Measurements from ENCODE around the gene IGF1.

The IGF1 gene

DNA sequence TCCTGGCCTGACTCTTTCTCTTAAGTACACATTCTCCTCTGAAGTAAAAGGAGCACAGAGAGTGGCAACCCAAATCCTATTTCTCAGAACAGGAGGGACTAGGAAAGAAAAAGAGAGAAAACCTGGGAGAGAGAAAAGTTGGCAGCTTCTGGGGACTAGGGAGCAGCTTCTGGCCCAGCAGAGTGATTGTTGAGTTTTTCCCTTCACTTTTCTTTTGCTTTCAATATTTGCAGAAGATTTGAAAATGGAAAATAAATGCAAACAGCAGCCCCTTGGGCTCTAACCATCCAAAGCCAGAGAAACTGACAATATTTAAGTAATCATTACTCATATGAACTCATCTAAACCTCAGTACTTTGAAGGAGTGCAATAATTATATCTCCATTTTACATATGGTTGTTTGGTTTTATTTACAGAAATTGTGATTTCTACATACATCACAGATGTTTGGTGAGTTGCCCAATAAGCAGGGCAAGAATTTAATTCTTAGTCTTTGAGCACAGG lies 28.8 kb upstream of the IGF1 start:
- no peak for DNase-seq

GRCh38 chr12:102508052-102508451 lies 27.7 kb upstream of the IGF1 start:
- no peak overlapping the region for H3K4me2 ChIP-seq (ENCODE audit: insufficient read depth, low read length)
- no peak overlapping the region for H3K27ac ChIP-seq (ENCODE audit: low read length)
- no peaks in the 10 kb centered on the region for H3K36me3 ChIP-seq (ENCODE audit: insufficient read depth, low read length)
- no peaks in the 10 kb centered on the region for H3K4me1 ChIP-seq (ENCODE audit: insufficient read depth, low read length)
- ATAC-seq (ENCODE audit: insufficient read depth, low read depth) (no peak), DNase-seq (no peak)
- H3K79me2 ChIP-seq (ENCODE audit: insufficient read depth, low read length): no peaks in the 10 kb centered on the region
- TF ChIP-seq EZH2 (IDR thresholded peaks at IDR 0.05; ENCODE audit: borderline replicate concordance, low read depth, low read length, severe bottlenecking) (no peak), CTCF (IDR thresholded peaks at IDR 0.05; ENCODE audit: borderline replicate concordance, extremely low read depth, low read length, poor library complexity, severe bottlenecking) (no peak)
- H3K9ac ChIP-seq (ENCODE audit: low read depth, low read length): no peak overlapping the region
- H3K9me3 ChIP-seq (ENCODE audit: insufficient read depth, low read length, severe bottlenecking): no peaks in the 10 kb centered on the region
- H4K20me1 ChIP-seq (ENCODE audit: insufficient read depth, low read length): no peaks in the 10 kb centered on the region
- H3K4me3 ChIP-seq (ENCODE audit: low read depth in 1 of 2, low read length in 2 of 2): no peak overlapping the region
- H2AFZ ChIP-seq (ENCODE audit: low read depth, low read length): no peak overlapping the region
- peaks cover 8% of the 10 kb centered on the region for H3K27me3 ChIP-seq (ENCODE audit: insufficient read depth, low read length, poor library complexity)

More for the DNA sequence above, 28.8 kb upstream of the IGF1 start:
- Histone ChIP-seq H4K20me1 (ENCODE audit: insufficient read depth, low read length) (no peaks in the 10 kb centered on the region), H3K36me3 (ENCODE audit: insufficient read depth, low read length) (no peaks in the 10 kb centered on the region), H3K9ac (ENCODE audit: low read depth, low read length) (no peak overlapping the region), H3K9me3 (ENCODE audit: insufficient read depth, low read length, severe bottlenecking) (no peaks in the 10 kb centered on the region), H3K27ac (ENCODE audit: low read length) (no peak overlapping the region), H3K4me1 (ENCODE audit: insufficient read depth, low read length) (no peaks in the 10 kb centered on the region), H3K79me2 (ENCODE audit: insufficient read depth, low read length) (no peaks in the 10 kb centered on the region), H3K27me3 (ENCODE audit: insufficient read depth, low read length, poor library complexity) (peaks cover 17% of the 10 kb centered on the region), H3K4me2 (ENCODE audit: insufficient read depth, low read length) (no peak overlapping the region), H3K4me3 (ENCODE audit: low read depth in 1 of 2, low read length in 2 of 2) (no peak overlapping the region), H2AFZ (ENCODE audit: low read depth, low read length) (no peak overlapping the region)
- TF ChIP-seq EZH2 (IDR thresholded peaks at IDR 0.05; ENCODE audit: borderline replicate concordance, low read depth, low read length, severe bottlenecking) (no peak), CTCF (IDR thresholded peaks at IDR 0.05; ENCODE audit: borderline replicate concordance, extremely low read depth, low read length, poor library complexity, severe bottlenecking) (no peak)
- no peak for ATAC-seq (ENCODE audit: insufficient read depth, low read depth)

DNA sequence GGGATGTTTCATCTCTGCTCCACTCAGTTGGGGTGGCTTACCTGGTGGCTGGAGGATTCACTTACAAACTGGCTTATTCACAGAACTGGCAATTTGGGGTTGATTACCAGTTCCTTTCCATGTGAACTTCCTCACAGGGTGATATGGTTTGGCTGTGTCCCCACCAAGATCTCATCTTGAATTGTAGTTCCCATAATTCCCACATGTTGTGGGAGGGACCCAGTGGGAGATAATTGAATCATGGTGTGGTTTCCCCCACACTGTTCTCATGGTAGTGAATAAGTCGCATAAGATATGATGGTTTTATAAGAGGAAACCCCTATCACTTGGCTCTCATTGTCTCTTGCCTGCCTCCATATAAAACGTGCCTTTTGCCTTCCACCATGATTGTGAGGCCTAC lies 26.9 kb upstream of the IGF1 start:
- Histone ChIP-seq H3K4me3 (ENCODE audit: low read depth in 1 of 2, low read length in 2 of 2) (no peak overlapping the region), H3K79me2 (ENCODE audit: insufficient read depth, low read length) (no peaks in the 10 kb centered on the region), H3K4me1 (ENCODE audit: insufficient read depth, low read length) (no peaks in the 10 kb centered on the region), H3K27me3 (ENCODE audit: insufficient read depth, low read length, poor library complexity) (peaks cover under 1% of the 10 kb centered on the region), H3K27ac (ENCODE audit: low read length) (no peak overlapping the region), H3K4me2 (ENCODE audit: insufficient read depth, low read length) (no peak overlapping the region), H3K9ac (ENCODE audit: low read depth, low read length) (no peak overlapping the region), H4K20me1 (ENCODE audit: insufficient read depth, low read length) (no peaks in the 10 kb centered on the region), H3K9me3 (ENCODE audit: insufficient read depth, low read length, severe bottlenecking) (no peaks in the 10 kb centered on the region), H2AFZ (ENCODE audit: low read depth, low read length) (no peak overlapping the region), H3K36me3 (ENCODE audit: insufficient read depth, low read length) (no peaks in the 10 kb centered on the region)
- no peak for DNase-seq
- no peak for ATAC-seq (ENCODE audit: insufficient read depth, low read depth)
- TF ChIP-seq CTCF (IDR thresholded peaks at IDR 0.05; ENCODE audit: borderline replicate concordance, extremely low read depth, low read length, poor library complexity, severe bottlenecking) (no peak), EZH2 (IDR thresholded peaks at IDR 0.05; ENCODE audit: borderline replicate concordance, low read depth, low read length, severe bottlenecking) (no peak)

DNA sequence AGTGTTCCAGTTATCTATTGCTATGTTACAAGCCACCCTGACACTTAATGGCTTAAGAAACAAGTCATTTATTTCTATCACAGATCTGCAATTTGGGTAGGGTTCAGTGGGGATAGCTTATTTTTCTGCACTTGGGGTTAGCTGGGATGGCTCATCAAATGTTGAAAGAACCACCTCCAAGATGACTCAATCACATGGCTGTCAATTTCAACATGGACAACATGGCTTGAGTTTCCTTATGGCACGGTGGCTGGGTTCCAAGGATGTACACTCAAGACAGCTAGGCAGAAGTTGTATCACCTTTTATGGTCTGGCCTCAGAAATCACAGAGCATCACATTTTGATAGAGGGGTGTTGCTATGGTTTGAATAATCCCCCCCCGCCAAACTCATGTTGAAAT lies 24.5 kb upstream of the IGF1 start:
- no peak overlapping the region for H3K27ac ChIP-seq (ENCODE audit: low read length)
- no peaks in the 10 kb centered on the region for H3K36me3 ChIP-seq (ENCODE audit: insufficient read depth, low read length)
- no peak overlapping the region for H3K4me3 ChIP-seq (ENCODE audit: low read depth in 1 of 2, low read length in 2 of 2)
- H3K9me3 ChIP-seq (ENCODE audit: insufficient read depth, low read length, severe bottlenecking): no peaks in the 10 kb centered on the region
- H3K4me1 ChIP-seq (ENCODE audit: insufficient read depth, low read length): no peaks in the 10 kb centered on the region
- DNase-seq: no peak
- no peaks in the 10 kb centered on the region for H3K79me2 ChIP-seq (ENCODE audit: insufficient read depth, low read length)
- H4K20me1 ChIP-seq (ENCODE audit: insufficient read depth, low read length): no peaks in the 10 kb centered on the region
- H3K27me3 ChIP-seq (ENCODE audit: insufficient read depth, low read length, poor library complexity): no peaks in the 10 kb centered on the region
- TF ChIP-seq CTCF (IDR thresholded peaks at IDR 0.05; ENCODE audit: borderline replicate concordance, extremely low read depth, low read length, poor library complexity, severe bottlenecking) (no peak), EZH2 (IDR thresholded peaks at IDR 0.05; ENCODE audit: borderline replicate concordance, low read depth, low read length, severe bottlenecking) (no peak)
- no peak overlapping the region for H3K9ac ChIP-seq (ENCODE audit: low read depth, low read length)
- no peak for ATAC-seq (ENCODE audit: insufficient read depth, low read depth)
- H3K4me2 ChIP-seq (ENCODE audit: insufficient read depth, low read length): no peak overlapping the region
- H2AFZ ChIP-seq (ENCODE audit: low read depth, low read length): no peak overlapping the region

Measured in DND-41 (cell line).